Measurements from ENCODE around the gene PPFIA3.
A peak's percentile ranks its signal among the peaks of the same experiment; 100 is the strongest.

DNA sequence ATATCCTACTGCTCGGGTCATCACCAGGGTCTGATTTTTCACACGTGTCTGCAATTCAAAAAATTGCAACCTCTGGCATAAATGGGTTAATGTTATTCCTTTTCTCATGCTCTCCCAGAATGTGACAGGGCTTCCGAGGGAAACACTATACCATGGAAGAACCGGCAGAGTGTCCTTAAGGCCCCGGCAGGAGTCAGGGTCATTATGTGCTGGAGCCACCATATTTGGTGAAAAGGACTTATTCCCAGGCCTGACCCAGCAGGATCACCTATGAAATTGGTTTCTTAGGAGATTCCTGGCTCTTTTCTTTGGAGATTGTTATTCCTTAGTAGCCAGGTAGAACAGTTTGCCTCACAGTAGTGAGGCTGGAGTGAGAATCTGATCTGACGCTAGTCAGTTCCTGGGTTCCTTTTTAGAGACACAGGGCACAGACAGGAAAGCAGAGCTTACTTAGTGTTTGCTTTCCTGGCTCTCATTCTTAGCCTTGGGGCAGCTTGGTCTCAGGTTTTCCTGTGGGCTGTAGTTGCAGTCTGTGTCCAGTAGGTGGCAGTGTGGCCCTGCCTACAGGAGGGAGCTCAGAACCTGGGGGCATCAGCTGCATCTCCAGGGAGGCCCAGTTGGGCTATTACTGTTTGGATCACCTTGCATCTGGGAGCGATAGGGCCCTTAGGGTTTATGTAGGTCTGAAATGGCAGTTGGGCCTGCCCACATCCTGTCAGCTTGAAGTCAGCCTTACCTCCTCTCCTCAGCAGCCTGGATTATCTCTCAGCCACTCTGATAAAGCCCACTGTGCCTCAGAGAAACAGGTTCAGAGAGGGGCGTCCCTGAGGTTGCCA lies 21.7 kb upstream of the PPFIA3 start:
- TF ChIP-seq, protein P1, sequence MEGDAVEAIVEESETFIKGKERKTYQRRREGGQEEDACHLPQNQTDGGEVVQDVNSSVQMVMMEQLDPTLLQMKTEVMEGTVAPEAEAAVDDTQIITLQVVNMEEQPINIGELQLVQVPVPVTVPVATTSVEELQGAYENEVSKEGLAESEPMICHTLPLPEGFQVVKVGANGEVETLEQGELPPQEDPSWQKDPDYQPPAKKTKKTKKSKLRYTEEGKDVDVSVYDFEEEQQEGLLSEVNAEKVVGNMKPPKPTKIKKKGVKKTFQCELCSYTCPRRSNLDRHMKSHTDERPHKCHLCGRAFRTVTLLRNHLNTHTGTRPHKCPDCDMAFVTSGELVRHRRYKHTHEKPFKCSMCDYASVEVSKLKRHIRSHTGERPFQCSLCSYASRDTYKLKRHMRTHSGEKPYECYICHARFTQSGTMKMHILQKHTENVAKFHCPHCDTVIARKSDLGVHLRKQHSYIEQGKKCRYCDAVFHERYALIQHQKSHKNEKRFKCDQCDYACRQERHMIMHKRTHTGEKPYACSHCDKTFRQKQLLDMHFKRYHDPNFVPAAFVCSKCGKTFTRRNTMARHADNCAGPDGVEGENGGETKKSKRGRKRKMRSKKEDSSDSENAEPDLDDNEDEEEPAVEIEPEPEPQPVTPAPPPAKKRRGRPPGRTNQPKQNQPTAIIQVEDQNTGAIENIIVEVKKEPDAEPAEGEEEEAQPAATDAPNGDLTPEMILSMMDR (IDR thresholded peaks at IDR 0.05; ENCODE audit: low read length), result peak; percentile 99
- TF ChIP-seq EZH2phosphoT487 (IDR thresholded peaks at IDR 0.05; ENCODE audit: low read length), result no peak
- TF ChIP-seq EZH2 (optimal IDR thresholded peaks at IDR 0.05; ENCODE audit: low read depth, low read length), result no peak
